Skin epidermis (tissue), 12 donors: ENCODE results near the gene HSPB7.
"Not testable (repeated sequence)": the region's sequence is repeated elsewhere in the genome, so short reads cannot be mapped to it uniquely, and the experiment has no call there.

Experiments
- H3K27ac ChIP-seq, 21 experiments: fragments of 200-600 bp; sonication (generic) in 11 of 21; one replicate each; pipeline ENCODE4 v1.5.0; 2020; ENCODE audit warnings: mild to moderate bottlenecking in 3 of 21, inconsistent platforms in 2 of 21, moderate library complexity in 2 of 21
- H3K4me3 ChIP-seq, 7 experiments: fragments of 200-600 bp; sonication (generic) in 2 of 7; one replicate each; pipeline ENCODE4 v1.5.0; 2020; ENCODE audit warnings: inconsistent platforms in 2 of 7, mild to moderate bottlenecking in 2 of 7, moderate library complexity in 1 of 7

Gene HSPB7

GRCh38 chr1:15991427-15992186 lies 26.2 kb downstream of the HSPB7 start:
- Histone ChIP-seq H3K27ac (no peak overlapping the region), H3K4me3 (no peak overlapping the region)

- H3K4me3 ChIP-seq: no peak overlapping the region
- H3K27ac ChIP-seq: no peak overlapping the region
These were observed 28.1 kb downstream of the HSPB7 start for GRCh38 chr1:15989776-15990175.

DNA sequence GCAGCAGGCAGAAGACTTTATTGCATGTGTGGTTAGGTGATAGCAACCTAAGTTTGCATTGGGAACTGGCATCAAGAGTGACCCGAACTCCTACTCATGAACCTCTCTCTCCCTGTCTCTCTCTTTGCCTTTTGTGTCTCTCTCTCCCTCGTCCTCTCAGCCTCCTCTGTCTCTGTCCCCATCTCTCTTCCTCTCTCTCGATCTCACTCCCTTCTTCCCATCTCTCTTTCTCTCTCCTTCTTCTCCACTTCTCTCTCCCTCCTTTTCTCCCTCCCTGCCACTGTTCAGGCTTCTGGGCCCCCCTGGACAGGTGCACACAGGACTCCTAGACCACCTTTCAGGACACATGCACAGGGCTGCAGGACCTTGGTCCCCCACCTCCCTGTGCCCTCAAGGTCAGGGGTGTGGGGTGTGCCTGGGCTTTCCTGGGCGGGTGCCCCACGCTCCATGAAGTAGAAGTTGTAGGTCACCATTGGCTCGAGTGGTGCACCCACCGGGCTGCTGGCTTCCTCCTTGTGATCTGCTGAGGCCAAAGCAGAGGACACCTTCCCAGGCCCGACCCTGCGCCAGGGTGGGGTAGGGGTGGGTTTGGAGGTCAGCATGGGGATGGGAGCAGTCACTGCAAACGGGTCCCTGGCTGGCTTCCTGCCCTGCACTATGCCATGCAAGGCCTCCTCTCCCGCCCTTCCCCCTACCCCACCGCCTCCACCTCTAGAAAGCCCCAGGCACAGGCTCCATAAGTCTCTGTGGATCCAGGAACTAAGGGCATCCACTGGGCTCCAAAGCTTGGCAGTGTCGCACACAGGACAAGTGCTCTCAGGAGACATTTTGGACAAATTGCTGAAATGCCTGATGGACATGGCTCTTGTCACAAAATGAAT lies 28.7 kb downstream of the HSPB7 start:
- Histone ChIP-seq H3K4me3 (no peak overlapping the region), H3K27ac (no peak overlapping the region)

DNA sequence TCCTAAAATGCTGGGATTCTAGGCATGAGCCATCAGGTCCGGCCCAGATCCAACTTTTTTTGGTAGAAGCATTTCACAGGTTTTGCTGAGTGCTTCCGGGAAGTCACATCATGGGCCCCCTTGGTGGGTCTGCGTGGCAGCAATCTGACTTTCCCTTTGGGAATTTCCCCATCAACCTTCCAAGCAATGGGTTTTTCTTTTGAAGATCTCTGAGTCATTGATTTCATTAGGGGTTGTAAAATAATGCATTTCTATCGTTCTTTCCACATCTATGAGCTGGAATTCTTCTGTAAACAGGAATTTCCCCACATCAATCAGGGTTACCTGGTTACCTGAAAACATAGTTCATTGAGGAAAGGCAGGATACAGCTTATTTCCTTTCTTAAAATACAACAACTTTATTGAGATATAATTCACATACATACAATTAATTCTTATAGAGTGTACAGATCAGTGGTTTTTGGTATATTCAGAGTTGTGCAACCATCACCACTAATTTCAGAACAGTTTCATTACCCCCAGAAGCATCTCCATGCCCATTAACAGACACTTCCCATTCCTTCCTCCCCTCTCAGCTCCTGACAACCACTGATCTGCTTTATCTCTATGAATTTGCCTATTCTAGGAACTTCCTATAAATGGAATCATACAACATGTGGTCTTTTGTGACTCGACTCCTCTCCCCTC lies 32.1 kb downstream of the HSPB7 start:
- Histone ChIP-seq H3K4me3 (no peak overlapping the region), H3K27ac (peak overlapping the region in 1 of 21 experiments; percentile 31)

DNA sequence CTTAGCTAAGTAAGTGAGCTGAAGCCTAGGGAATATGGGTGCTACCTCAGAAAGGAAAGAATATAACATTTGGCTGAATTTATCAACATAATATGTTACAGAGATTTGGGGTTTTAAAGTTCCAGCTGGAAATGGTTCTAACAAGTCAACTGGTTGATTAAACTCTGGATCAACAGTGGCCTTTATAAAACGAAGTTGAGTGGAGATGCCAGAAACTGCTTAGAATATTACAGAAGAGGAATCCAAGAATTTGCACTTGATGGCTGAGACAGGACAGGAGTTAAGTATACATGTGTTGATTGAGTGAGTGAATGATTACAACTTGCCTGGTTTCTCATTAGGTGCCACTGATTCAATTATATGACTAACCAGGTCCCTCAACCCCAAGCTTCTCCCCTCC lies 34.6 kb downstream of the HSPB7 start:
- Histone ChIP-seq H3K27ac (peak overlapping the region in 4 of 21 experiments; percentile 33 to 66 (median 50)), H3K4me3 (no peak overlapping the region)

GRCh38 chr1:15981679-15982078 lies 36.2 kb downstream of the HSPB7 start:
- H3K27ac ChIP-seq: no peak overlapping the region
- no peak overlapping the region for H3K4me3 ChIP-seq

GRCh38 chr1:15977947-15978346 lies 39.9 kb downstream of the HSPB7 start:
- not testable (repeated sequence) for H3K27ac ChIP-seq, H3K4me3 ChIP-seq

GRCh38 chr1:15975805-15976680 lies 41.8 kb downstream of the HSPB7 start, which contains the start of gene ZBTB17:
TSS of gene ZBTB17 (minus strand) at chr1:15976101. CDS start at chr1:15948495, 27,606 bp downstream.
- H3K27ac ChIP-seq: peak within 1 kb of the TSS; percentile 61 to 94 (median 87)
- peak within 1 kb of the TSS; percentile 78 to 98 (median 89) for H3K4me3 ChIP-seq

DNA sequence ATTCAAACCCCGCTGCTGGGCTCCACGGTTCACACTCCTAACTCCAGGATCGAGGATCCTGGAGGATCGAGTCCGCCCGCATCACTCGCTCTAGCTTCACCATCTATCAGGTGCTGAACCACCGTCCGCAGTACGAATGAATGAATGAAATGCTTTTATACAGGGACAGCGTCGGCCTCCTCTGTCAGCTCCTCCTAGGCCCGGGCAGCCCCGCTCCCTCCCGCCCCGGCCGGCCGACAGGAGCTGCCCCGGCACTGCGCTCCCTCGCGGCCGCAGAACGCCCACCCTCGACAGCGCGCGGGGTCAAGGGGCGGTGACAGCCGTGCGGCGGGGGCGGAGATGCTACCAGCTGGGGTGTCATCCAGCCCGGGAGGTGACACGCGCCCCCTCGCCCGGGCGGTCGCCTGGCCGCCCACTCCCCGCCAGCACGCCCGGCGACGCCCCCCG lies 42.5 kb downstream of the HSPB7 start:
- H3K4me3 ChIP-seq: peak overlapping the region; percentile 78 to 98 (median 89)
- H3K27ac ChIP-seq: peak overlapping the region; percentile 61 to 94 (median 87)

DNA sequence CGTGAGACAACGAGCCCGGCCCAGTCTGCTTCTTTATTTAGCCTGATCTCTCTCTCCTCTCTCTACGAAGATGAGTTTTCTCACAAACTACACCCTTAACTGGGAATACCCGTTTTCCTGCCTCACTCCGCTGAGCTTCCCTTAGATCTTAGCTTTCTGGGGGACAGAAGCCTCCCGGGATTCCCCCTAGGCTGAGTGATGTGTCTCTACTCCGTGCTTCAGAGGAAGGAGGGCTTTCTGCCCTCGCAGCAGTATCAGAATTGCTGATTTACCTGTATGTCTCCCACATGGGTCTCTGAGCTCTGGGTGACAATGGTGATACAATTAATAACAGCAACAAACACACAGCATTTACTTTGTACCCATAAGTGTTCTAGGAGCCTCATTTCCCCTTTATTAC lies 43.0 kb downstream of the HSPB7 start:
- peak overlapping the region in 6 of 7 experiments; percentile 78 to 98 (median 86) for H3K4me3 ChIP-seq
- peak overlapping the region in 18 of 21 experiments; percentile 71 to 94 (median 88) for H3K27ac ChIP-seq

DNA sequence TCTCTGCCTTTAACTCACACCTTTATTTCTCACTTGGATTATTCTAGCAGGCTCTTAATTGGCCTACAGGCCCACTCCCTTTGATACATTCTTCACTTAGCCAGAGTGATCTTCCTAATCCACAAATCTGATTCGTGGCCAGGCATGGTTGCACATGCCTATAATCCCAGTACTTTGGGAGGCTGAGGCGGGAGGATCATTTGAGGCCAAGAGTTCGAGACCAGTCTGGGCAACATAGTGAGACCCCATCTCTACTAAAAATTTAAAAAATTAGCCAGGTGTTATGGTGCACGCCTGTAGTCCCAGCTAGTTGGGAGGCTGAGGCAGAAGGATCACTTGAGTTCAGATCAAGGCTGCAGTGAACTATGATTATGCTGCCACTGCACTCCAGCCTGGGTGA lies 44.1 kb downstream of the HSPB7 start:
- H3K4me3 ChIP-seq: no peak overlapping the region
- H3K27ac ChIP-seq: no peak overlapping the region

DNA sequence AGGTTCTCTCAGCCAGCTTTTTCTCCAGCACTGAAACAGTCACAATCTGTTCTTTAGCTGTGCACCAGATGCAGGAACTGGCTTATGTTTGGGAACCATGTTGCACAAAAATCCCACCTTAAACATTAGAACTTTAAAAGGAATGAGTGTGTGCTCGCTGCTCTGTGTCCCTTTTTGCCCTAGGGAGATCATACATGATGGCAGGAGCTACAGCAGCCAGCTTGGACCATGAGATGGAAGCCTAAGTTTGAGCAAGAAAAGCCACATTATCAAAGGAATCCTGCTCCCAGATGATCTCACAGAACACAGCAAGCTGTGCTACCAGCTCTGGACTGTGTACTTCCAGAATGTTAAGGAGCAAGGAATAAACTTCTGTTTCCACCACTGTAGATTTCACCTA lies 45.4 kb downstream of the HSPB7 start:
- no peak overlapping the region for H3K4me3 ChIP-seq
- H3K27ac ChIP-seq: no peak overlapping the region

GRCh38 chr1:15970911-15971310 lies 46.9 kb downstream of the HSPB7 start:
- no peak overlapping the region for H3K27ac ChIP-seq
- H3K4me3 ChIP-seq: no peak overlapping the region

GRCh38 chr1:15969321-15969880 lies 48.4 kb downstream of the HSPB7 start:
- Histone ChIP-seq H3K4me3 (no peak overlapping the region), H3K27ac (no peak overlapping the region)

- Histone ChIP-seq H3K4me3 (no peak overlapping the region), H3K27ac (no peak overlapping the region)
These were observed 49.7 kb downstream of the HSPB7 start for GRCh38 chr1:15968172-15968571.

GRCh38 chr1:15966956-15967344 lies 50.9 kb downstream of the HSPB7 start:
- no peak overlapping the region for H3K4me3 ChIP-seq
- H3K27ac ChIP-seq: peak overlapping the region in 16 of 21 experiments; percentile 1 to 86 (median 72)

GRCh38 chr1:15966081-15966955 lies 51.5 kb downstream of the HSPB7 start:
- peak overlapping the region in 19 of 21 experiments; percentile 1 to 86 (median 71) for H3K27ac ChIP-seq

More at GRCh38 chr1:15966081-15966955, 51.5 kb downstream of the HSPB7 start:
- no peak overlapping the region for H3K4me3 ChIP-seq
